GM12878 (cell line): ENCODE results near the gene DOCK2. TPM values are rescaled to one million over a fixed set of nuclear protein-coding genes. Genes with fewer than 3 reads are reported as not detected.

Experiments
- CEBPB ChIP-seq, 2 experiments: fragments of 150-350 bp in 1 of 2; IDR thresholded peaks; 2 replicates each; pipeline ENCODE4 v1.6.1; 2012 to 2014; ENCODE audit warnings: low read depth in 2 of 2, low read length in 2 of 2, borderline replicate concordance in 1 of 2, inconsistent platforms in 1 of 2
- NFIC ChIP-seq: IDR thresholded peaks from 2 replicates; pipeline ENCODE4 v1.6.1; 2012; ENCODE audit warnings: low read depth, mild to moderate bottlenecking, inconsistent platforms, low read length, moderate library complexity
- NFXL1 ChIP-seq: fragments of 450-650 bp; IDR thresholded peaks from 2 replicates; pipeline ENCODE4 v1.6.1; 2017; ENCODE audit warnings: antibody characterized with exemption, mild to moderate bottlenecking, borderline replicate concordance
- NR2C1 ChIP-seq: fragments of 450-650 bp; IDR thresholded peaks from 2 replicates; pipeline ENCODE4 v1.6.1; 2017; ENCODE audit warnings: antibody characterized with exemption, mild to moderate bottlenecking, moderate library complexity
- RAD51 ChIP-seq: fragments of 450-650 bp; IDR thresholded peaks from 2 replicates; pipeline ENCODE4 v1.6.1; 2016; ENCODE audit warnings: moderate library complexity, mild to moderate bottlenecking, inconsistent platforms
- SMC3 ChIP-seq: IDR thresholded peaks from 2 replicates; pipeline ENCODE4 v1.6.1; 2011; ENCODE audit warnings: low read length, improper control_type of control experiment, borderline replicate concordance
- TCF3 ChIP-seq: IDR thresholded peaks from 2 replicates; pipeline ENCODE4 v1.6.1; 2012; ENCODE audit warnings: low read depth, mild to moderate bottlenecking, low read length, borderline replicate concordance; ENCODE audit not compliant: insufficient read depth
- polyA plus RNA-seq, 11 experiments: library from polyadenylated mRNA; depleted of rRNA in 4 of 11; unstranded in 6 of 11; stranded (reverse) in 5 of 11; fragments of >200 nt; fragmentation: Nextera tagmentation in 4 of 11; fragmentation: Illumina TruSeq in 1 of 11; extraction: Ambion mirVana in 4 of 11; extraction: Trizol in 1 of 11; gene quantifications; 1 replicate in 1 of 11; 2 replicates in 10 of 11; pipeline versions ENCODE4 v1.2.1 to v1.2.3, GENCODE V29; 2011 to 2016; ENCODE audit warnings: inconsistent platforms in 2 of 11, missing spikeins in 2 of 11, low read depth in 1 of 11
- total RNA-seq, 4 experiments: library from RNA; depleted of rRNA in 3 of 4; stranded (reverse); fragments of >200 nt in 3 of 4; fragmentation: Illumina TruSeq in 1 of 4; extraction: Trizol in 1 of 4; gene quantifications; 2 replicates each; pipeline versions ENCODE4 v1.2.1 to v1.2.3, GENCODE V29; 2013 to 2021
- TF ChIP-seq, protein P1 (sequence below): IDR thresholded peaks from 2 replicates; pipeline ENCODE4 v1.6.1; 2012; ENCODE audit warnings: improper control_type of control experiment, low read depth, low read length; ENCODE audit not compliant: insufficient replicate concordance

DOCK2 gene
- total and polyA plus RNA-seq, 10 of the 15 experiments (the other 5 are each of a cell fraction or from before 2014, with no cell fraction given) = 34.2 to 192 (median 118) TPM

DNA sequence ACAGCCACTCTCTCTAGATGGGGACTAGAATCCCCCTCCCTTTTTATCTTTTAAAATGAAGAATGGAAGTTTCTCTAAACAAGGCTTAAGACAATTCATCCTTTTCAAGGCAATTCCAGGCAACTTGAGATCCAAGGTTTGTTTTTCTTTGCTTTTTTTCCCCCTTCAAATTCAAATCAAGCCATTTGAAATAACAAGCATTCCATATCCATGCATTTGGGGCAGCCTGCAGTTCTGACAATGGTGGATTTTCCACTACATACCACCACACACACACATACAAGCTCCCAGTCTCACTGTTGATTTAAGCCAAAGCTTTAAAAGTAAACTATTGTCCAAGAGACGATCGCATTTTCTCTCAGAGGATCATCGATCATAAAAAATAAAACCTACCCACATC is 342.8 kb downstream of the DOCK2 start (continued):
- TF ChIP-seq, protein P1, sequence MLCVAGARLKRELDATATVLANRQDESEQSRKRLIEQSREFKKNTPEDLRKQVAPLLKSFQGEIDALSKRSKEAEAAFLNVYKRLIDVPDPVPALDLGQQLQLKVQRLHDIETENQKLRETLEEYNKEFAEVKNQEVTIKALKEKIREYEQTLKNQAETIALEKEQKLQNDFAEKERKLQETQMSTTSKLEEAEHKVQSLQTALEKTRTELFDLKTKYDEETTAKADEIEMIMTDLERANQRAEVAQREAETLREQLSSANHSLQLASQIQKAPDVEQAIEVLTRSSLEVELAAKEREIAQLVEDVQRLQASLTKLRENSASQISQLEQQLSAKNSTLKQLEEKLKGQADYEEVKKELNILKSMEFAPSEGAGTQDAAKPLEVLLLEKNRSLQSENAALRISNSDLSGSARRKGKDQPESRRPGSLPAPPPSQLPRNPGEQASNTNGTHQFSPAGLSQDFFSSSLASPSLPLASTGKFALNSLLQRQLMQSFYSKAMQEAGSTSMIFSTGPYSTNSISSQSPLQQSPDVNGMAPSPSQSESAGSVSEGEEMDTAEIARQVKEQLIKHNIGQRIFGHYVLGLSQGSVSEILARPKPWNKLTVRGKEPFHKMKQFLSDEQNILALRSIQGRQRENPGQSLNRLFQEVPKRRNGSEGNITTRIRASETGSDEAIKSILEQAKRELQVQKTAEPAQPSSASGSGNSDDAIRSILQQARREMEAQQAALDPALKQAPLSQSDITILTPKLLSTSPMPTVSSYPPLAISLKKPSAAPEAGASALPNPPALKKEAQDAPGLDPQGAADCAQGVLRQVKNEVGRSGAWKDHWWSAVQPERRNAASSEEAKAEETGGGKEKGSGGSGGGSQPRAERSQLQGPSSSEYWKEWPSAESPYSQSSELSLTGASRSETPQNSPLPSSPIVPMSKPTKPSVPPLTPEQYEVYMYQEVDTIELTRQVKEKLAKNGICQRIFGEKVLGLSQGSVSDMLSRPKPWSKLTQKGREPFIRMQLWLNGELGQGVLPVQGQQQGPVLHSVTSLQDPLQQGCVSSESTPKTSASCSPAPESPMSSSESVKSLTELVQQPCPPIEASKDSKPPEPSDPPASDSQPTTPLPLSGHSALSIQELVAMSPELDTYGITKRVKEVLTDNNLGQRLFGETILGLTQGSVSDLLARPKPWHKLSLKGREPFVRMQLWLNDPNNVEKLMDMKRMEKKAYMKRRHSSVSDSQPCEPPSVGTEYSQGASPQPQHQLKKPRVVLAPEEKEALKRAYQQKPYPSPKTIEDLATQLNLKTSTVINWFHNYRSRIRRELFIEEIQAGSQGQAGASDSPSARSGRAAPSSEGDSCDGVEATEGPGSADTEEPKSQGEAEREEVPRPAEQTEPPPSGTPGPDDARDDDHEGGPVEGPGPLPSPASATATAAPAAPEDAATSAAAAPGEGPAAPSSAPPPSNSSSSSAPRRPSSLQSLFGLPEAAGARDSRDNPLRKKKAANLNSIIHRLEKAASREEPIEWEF = no peak
- TF ChIP-seq NFIC = no peak
- TF ChIP-seq CEBPB (IDR thresholded peaks at IDR 0.05; ENCODE audit: borderline replicate concordance in 1 of 2, low read depth in 2 of 2, low read length in 2 of 2) = no peak
- no peak for TF ChIP-seq SMC3
- TF ChIP-seq TCF3 = no peak
- TF ChIP-seq RAD51 = no peak
- no peak for TF ChIP-seq NFXL1
- no peak for TF ChIP-seq NR2C1
